Measurements from ENCODE around the gene LINC00305.

- TF ChIP-seq CTCF (IDR thresholded peaks at IDR 0.05; ENCODE audit: extremely low read depth in 1 of 2, insufficient read depth in 1 of 2, low read depth in 1 of 2, low read length in 2 of 2) = no peak
- TF ChIP-seq POLR2A (IDR thresholded peaks at IDR 0.05; ENCODE audit: low read depth, low read length) = no peak
- no peak for TF ChIP-seq MAX (IDR thresholded peaks at IDR 0.05; ENCODE audit: insufficient read depth, insufficient read length)
- no peak for TF ChIP-seq MYC (IDR thresholded peaks at IDR 0.05; ENCODE audit: low read depth, low read length)
- TF ChIP-seq JUN (IDR thresholded peaks at IDR 0.05; ENCODE audit: borderline replicate concordance, insufficient read depth, insufficient read length, low read depth) = no peak
- no peak for TF ChIP-seq EZH2 (IDR thresholded peaks at IDR 0.05; ENCODE audit: borderline replicate concordance, low read depth, low read length, severe bottlenecking)
- TF ChIP-seq FOS (IDR thresholded peaks at IDR 0.05; ENCODE audit: borderline replicate concordance, insufficient read depth, low read length) = no peak
These were observed at the start of gene LINC00305 for GRCh38 chr18:64148988-64149387.

Measured in endothelial cell of umbilical vein (primary cell).